Measurements from ENCODE around the gene SPATA22. TPM values are rescaled to one million over a fixed set of nuclear protein-coding genes. Genes with fewer than 3 reads are reported as not detected.
"Not testable (repeated sequence)": the region's sequence is repeated elsewhere in the genome, so short reads cannot be mapped to it uniquely, and the experiment has no call there.

Gene SPATA22
- total RNA-seq, 2 donors from 2014 or later = not detected

DNA sequence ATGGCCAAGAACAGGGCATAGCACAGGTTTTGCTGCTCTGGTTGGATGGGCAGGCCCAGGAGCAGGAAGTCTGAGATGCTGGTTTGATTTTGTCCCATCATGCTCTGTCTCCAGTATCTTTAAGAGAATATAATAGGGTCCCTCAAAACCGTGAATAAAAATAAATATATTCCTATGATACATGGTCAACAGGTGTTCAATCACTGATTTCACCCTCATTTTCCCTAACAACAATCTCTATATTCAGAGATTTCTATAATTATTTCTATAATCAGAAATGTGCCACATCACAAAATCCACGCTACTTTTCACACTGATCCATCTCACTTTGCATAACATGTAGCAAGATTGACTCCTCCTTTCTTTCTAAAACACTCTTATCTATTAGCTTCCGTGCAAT, 37.9 kb downstream of the SPATA22 start, which contains the start of gene OR1E2:
TSS of gene OR1E2 (minus strand) at position 101 of the 400 bp plus-strand sequence. CDS start at position 101, 0 bp downstream.
- H3K9ac ChIP-seq (ENCODE audit: extremely low read depth, low read length, poor library complexity, severe bottlenecking) = no peak within 1 kb of the TSS
- H3K27me3 ChIP-seq (ENCODE audit: control insufficient read depth, insufficient read depth, low read length, poor library complexity, severe bottlenecking) = no peaks in the 10 kb centered on the region
- WGBS, 2 experiments (ENCODE audit: insufficient coverage in 1 of 2, insufficient read length in 1 of 2) = 66 to 88% methylated on average over 3 of the region's 3 CpGs
- no peaks in the 10 kb centered on the region for H3K27me3 Mint-ChIP-seq (ENCODE audit: insufficient read depth)
- H3K27ac ChIP-seq (ENCODE audit: low read depth, low read length) = no peak within 1 kb of the TSS
- no peaks in the 10 kb centered on the region for H3K4me1 Mint-ChIP-seq
- H3K4me1 ChIP-seq (ENCODE audit: control insufficient read depth, insufficient read depth, low read length) = no peaks in the 10 kb centered on the region
- no peaks in the 10 kb centered on the region for H3K36me3 ChIP-seq (ENCODE audit: control insufficient read depth, insufficient read depth, low read length)
- TF ChIP-seq, protein P1, sequence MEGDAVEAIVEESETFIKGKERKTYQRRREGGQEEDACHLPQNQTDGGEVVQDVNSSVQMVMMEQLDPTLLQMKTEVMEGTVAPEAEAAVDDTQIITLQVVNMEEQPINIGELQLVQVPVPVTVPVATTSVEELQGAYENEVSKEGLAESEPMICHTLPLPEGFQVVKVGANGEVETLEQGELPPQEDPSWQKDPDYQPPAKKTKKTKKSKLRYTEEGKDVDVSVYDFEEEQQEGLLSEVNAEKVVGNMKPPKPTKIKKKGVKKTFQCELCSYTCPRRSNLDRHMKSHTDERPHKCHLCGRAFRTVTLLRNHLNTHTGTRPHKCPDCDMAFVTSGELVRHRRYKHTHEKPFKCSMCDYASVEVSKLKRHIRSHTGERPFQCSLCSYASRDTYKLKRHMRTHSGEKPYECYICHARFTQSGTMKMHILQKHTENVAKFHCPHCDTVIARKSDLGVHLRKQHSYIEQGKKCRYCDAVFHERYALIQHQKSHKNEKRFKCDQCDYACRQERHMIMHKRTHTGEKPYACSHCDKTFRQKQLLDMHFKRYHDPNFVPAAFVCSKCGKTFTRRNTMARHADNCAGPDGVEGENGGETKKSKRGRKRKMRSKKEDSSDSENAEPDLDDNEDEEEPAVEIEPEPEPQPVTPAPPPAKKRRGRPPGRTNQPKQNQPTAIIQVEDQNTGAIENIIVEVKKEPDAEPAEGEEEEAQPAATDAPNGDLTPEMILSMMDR (conservative IDR thresholded peaks at IDR 0.05) = no peak
- no peak for DNase-seq
- H3K27ac Mint-ChIP-seq = no peak within 1 kb of the TSS
- H3K9me3 Mint-ChIP-seq = peaks cover 33% of the 10 kb centered on the region
- H3K36me3 Mint-ChIP-seq (ENCODE audit: low read depth) = no peaks in the 10 kb centered on the region
- H3K4me3 Mint-ChIP-seq = no peak within 1 kb of the TSS
- H3K9me3 ChIP-seq (ENCODE audit: control insufficient read depth, low read length) = peaks cover 21% of the 10 kb centered on the region
- no peak within 1 kb of the TSS for H3K4me3 ChIP-seq (ENCODE audit: low read length)

DNA sequence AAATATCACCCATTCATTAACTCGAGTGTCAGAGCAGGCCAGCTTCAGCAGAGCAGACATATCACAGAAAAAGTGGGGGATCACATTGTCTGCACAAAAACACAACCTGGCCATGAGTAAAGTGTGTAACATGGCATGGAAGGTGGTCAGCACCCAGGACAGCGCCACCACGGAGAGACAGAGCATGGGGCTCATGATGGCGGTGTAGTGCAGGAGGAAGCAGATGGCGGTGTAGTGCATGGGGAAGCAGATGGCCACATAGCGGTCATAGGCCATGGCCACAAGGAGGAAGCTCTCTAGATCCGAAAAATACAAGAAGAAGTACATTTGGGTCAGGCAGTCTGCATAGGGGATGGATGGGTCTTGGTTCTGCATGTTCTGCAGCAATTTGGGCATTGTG, 38.4 kb downstream of the SPATA22 start:
- not testable (repeated sequence) for H3K9ac ChIP-seq (ENCODE audit: extremely low read depth, low read length, poor library complexity, severe bottlenecking); H3K27me3 Mint-ChIP-seq (ENCODE audit: insufficient read depth); H3K27ac ChIP-seq (ENCODE audit: low read depth, low read length); H3K36me3 Mint-ChIP-seq (ENCODE audit: low read depth); H3K36me3 ChIP-seq (ENCODE audit: control insufficient read depth, insufficient read depth, low read length); H3K4me3 ChIP-seq (ENCODE audit: low read length); H3K4me1 ChIP-seq (ENCODE audit: control insufficient read depth, insufficient read depth, low read length); H3K27me3 ChIP-seq (ENCODE audit: control insufficient read depth, insufficient read depth, low read length, poor library complexity, severe bottlenecking); H3K27ac Mint-ChIP-seq; H3K4me3 Mint-ChIP-seq; H3K4me1 Mint-ChIP-seq
- WGBS, 2 experiments (ENCODE audit: insufficient coverage in 1 of 2, insufficient read length in 1 of 2) = 41 to 52% methylated on average over 6 to 7 of the region's 7 CpGs
- peaks cover 21% of the 10 kb centered on the region for H3K9me3 ChIP-seq (ENCODE audit: control insufficient read depth, low read length)
- peaks cover 38% of the 10 kb centered on the region for H3K9me3 Mint-ChIP-seq
- DNase-seq = peak; percentile 89

DNA sequence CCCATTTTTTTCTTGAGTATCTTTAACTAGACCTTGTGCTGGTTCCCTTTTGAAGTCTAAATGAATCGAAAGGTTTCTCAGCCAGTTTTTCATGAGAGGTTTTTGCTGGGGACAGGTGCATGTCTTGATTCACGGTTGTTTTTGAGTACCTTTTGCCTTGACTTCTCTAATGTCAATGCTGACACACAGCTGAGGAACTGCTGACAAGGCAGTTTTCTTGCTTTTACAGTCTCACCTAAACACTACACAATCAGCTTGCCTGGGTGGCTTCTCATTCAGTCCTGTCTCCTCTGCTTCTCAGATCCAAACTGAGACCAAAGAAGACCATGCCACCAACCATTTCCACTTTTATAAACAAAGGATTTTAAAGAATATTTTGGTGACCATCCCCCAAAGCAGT, 53.4 kb downstream of the SPATA22 start:
- Histone ChIP-seq H3K9me3 (ENCODE audit: control insufficient read depth, low read length) (peaks cover 10% of the 10 kb centered on the region), H3K36me3 (ENCODE audit: control insufficient read depth, insufficient read depth, low read length) (no peaks in the 10 kb centered on the region), H3K27me3 (ENCODE audit: control insufficient read depth, insufficient read depth, low read length, poor library complexity, severe bottlenecking) (no peaks in the 10 kb centered on the region), H3K27ac (ENCODE audit: low read depth, low read length) (no peak overlapping the region), H3K4me1 (ENCODE audit: control insufficient read depth, insufficient read depth, low read length) (no peaks in the 10 kb centered on the region), H3K9ac (ENCODE audit: extremely low read depth, low read length, poor library complexity, severe bottlenecking) (no peak overlapping the region), H3K4me3 (ENCODE audit: low read length) (no peak overlapping the region)
- Mint-ChIP-seq H3K36me3 (ENCODE audit: low read depth) (no peaks in the 10 kb centered on the region), H3K9me3 (peaks cover 60% of the 10 kb centered on the region), H3K4me3 (no peak overlapping the region), H3K27ac (no peak overlapping the region), H3K4me1 (no peaks in the 10 kb centered on the region), H3K27me3 (ENCODE audit: insufficient read depth) (no peaks in the 10 kb centered on the region)
- DNase-seq = no peak
- 25 to 29% methylated on average over 1 to 2 of the region's 2 CpGs for WGBS, 2 experiments (ENCODE audit: insufficient coverage in 1 of 2, insufficient read length in 1 of 2)
- TF ChIP-seq, protein P1 (conservative IDR thresholded peaks at IDR 0.05) = no peak

DNA sequence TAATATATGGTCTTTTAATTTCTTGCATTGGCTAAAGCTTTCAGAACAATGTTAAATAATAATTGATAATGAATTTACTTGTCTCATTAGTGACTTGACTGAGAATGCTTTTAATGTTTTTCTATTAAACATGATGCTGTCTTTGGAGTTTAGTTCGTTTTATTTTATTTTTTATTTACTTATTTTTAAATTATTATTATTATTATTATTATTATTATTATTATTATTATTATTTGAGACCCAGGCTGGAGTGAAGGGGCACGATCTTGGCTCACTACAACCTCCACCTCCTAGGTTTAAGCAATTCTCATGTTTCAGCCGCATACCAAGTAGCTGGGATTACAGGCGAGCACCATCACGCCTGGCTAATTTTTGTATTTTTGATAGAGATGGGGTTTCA, 56.0 kb downstream of the SPATA22 start:
- peaks cover 56% of the 10 kb centered on the region for H3K9me3 Mint-ChIP-seq
- no peak overlapping the region for H3K4me3 Mint-ChIP-seq

DNA sequence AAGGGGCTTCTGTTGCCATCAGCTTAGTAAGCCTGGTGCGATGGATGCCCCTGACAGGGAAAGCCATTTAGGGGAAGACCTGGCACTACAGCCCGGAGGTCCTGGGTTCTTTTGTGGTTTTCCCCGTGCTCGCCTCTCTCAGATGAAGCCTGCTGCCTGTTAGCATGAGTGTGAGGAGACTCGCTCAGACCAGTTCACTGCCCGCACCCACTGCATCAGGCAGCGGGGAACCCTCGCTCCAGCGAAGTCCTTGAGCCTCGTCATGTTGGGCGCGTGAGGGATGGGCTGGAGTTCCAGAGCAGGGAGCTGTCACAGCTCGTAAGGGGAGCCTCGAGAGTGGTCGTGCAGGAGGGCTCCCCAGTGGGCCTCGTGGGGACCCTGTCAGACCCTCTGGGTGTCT, 59.4 kb downstream of the SPATA22 start:
- not testable (repeated sequence) for H3K36me3 ChIP-seq (ENCODE audit: control insufficient read depth, insufficient read depth, low read length); H3K27me3 Mint-ChIP-seq (ENCODE audit: insufficient read depth); H3K27ac ChIP-seq (ENCODE audit: low read depth, low read length); DNase-seq; H3K4me1 Mint-ChIP-seq; H3K36me3 Mint-ChIP-seq (ENCODE audit: low read depth); H3K4me1 ChIP-seq (ENCODE audit: control insufficient read depth, insufficient read depth, low read length); H3K27me3 ChIP-seq (ENCODE audit: control insufficient read depth, insufficient read depth, low read length, poor library complexity, severe bottlenecking); H3K27ac Mint-ChIP-seq; H3K9ac ChIP-seq (ENCODE audit: extremely low read depth, low read length, poor library complexity, severe bottlenecking); H3K4me3 ChIP-seq (ENCODE audit: low read length); H3K4me3 Mint-ChIP-seq
- H3K9me3 Mint-ChIP-seq = peaks cover 64% of the 10 kb centered on the region
- 88% methylated on average over 3 of the region's 16 CpGs; no CpG with 5 or more reads in 1 of the 2 experiments for WGBS, 2 experiments (ENCODE audit: insufficient coverage in 1 of 2, insufficient read length in 1 of 2)
- peaks cover 15% of the 10 kb centered on the region for H3K9me3 ChIP-seq (ENCODE audit: control insufficient read depth, low read length)

More for the DNA sequence above, 56.0 kb downstream of the SPATA22 start:
- Histone ChIP-seq H3K36me3 (ENCODE audit: control insufficient read depth, insufficient read depth, low read length) (no peaks in the 10 kb centered on the region), H3K4me3 (ENCODE audit: low read length) (no peak overlapping the region), H3K9me3 (ENCODE audit: control insufficient read depth, low read length) (peaks cover 6% of the 10 kb centered on the region), H3K27me3 (ENCODE audit: control insufficient read depth, insufficient read depth, low read length, poor library complexity, severe bottlenecking) (no peaks in the 10 kb centered on the region), H3K27ac (ENCODE audit: low read depth, low read length) (no peak overlapping the region), H3K9ac (ENCODE audit: extremely low read depth, low read length, poor library complexity, severe bottlenecking) (no peak overlapping the region), H3K4me1 (ENCODE audit: control insufficient read depth, insufficient read depth, low read length) (no peaks in the 10 kb centered on the region)
- Mint-ChIP-seq H3K4me1 (no peaks in the 10 kb centered on the region), H3K27ac (no peak overlapping the region), H3K27me3 (ENCODE audit: insufficient read depth) (no peaks in the 10 kb centered on the region), H3K36me3 (ENCODE audit: low read depth) (no peaks in the 10 kb centered on the region)
- DNase-seq = no peak
- 73 to 75% methylated on average over 3 to 4 of the region's 5 CpGs for WGBS, 2 experiments (ENCODE audit: insufficient coverage in 1 of 2, insufficient read length in 1 of 2)
- TF ChIP-seq, protein P1 (conservative IDR thresholded peaks at IDR 0.05) = no peak

Data from endodermal cell (in vitro differentiated cells).